GM23338 (cell line): ENCODE results near the gene XPO6.
A peak's percentile ranks its signal among the peaks of the same experiment; 100 is the strongest.

Source experiments
- CREB1 ChIP-seq: fragments of 250-450 bp; sonication (Bioruptor Pico); IDR thresholded peaks from 2 replicates; pipeline ENCODE4 v1.5.0; 2020; ENCODE audit warnings: low read depth, mild to moderate bottlenecking, moderate library complexity
- CTCF ChIP-seq, 2 experiments: fragments of 200-600 bp in 1 of 2; sonication (generic) in 1 of 2; conservative IDR thresholded peaks; 2 replicates each; pipeline versions ENCODE4 v1.5.1 to v1.6.1; 2016 to 2017; ENCODE audit warnings: antibody characterized with exemption in 2 of 2, low read depth in 2 of 2, mild to moderate bottlenecking in 2 of 2, moderate library complexity in 1 of 2
- ETS1 ChIP-seq: IDR thresholded peaks from 2 replicates; pipeline ENCODE4 v1.6.1; 2016; ENCODE audit warnings: antibody characterized with exemption
- EZH2 ChIP-seq: fragments of 200-600 bp; sonication (generic); IDR thresholded peaks from one replicate; pipeline ENCODE4 v1.8.0; 2017; ENCODE audit warnings: antibody characterized with exemption, mild to moderate bottlenecking, low read depth; ENCODE audit not compliant: unreplicated experiment
- EZH2phosphoT487 ChIP-seq: fragments of 200-600 bp; sonication (generic); IDR thresholded peaks from one replicate; pipeline ENCODE4 v1.8.1; 2018; ENCODE audit warnings: antibody characterized with exemption; ENCODE audit not compliant: unreplicated experiment
- JUNB ChIP-seq: IDR thresholded peaks from one replicate; pipeline ENCODE4 v1.6.1; 2016; ENCODE audit warnings: antibody characterized with exemption; ENCODE audit not compliant: unreplicated experiment
- NANOG ChIP-seq: IDR thresholded peaks from 2 replicates; pipeline ENCODE4 v1.6.1; 2016; ENCODE audit warnings: antibody characterized with exemption, borderline replicate concordance
- POLR2AphosphoS5 ChIP-seq: IDR thresholded peaks from 2 replicates; pipeline ENCODE4 v1.6.1; 2016; ENCODE audit warnings: antibody characterized with exemption, low read depth
- REST ChIP-seq: IDR thresholded peaks from one replicate; pipeline ENCODE4 v1.6.1; 2018; ENCODE audit warnings: antibody characterized with exemption; ENCODE audit not compliant: unreplicated experiment
- STAT1 ChIP-seq: IDR thresholded peaks from one replicate; pipeline ENCODE4 v1.6.1; 2016; ENCODE audit warnings: antibody characterized with exemption; ENCODE audit not compliant: unreplicated experiment
- ZNF114 ChIP-seq: fragments of 250-450 bp; sonication (Bioruptor Pico); IDR thresholded peaks from 2 replicates; pipeline ENCODE4 v1.5.0; 2020; ENCODE audit warnings: mild to moderate bottlenecking, moderate library complexity
- ZNF331 ChIP-seq: fragments of 250-450 bp; sonication (Bioruptor Pico); IDR thresholded peaks from 2 replicates; pipeline ENCODE4 v1.5.0; 2020; ENCODE audit warnings: low read depth, mild to moderate bottlenecking, moderate library complexity
- ZNF462 ChIP-seq: fragments of 250-450 bp; sonication (Bioruptor Pico); IDR thresholded peaks from 2 replicates; pipeline ENCODE4 v1.5.0; 2020; ENCODE audit warnings: mild to moderate bottlenecking, moderate library complexity

- TF ChIP-seq CTCF (conservative IDR thresholded peaks at IDR 0.05; ENCODE audit: low read depth in 2 of 2) (0 out of 4 replicates have a peak, but pooled peaks of 1 of the 2 experiments have one; percentile 17), CREB1 (CRISPR knock-in tag) (no peak), EZH2 (no peak), EZH2phosphoT487 (no peak), REST (no peak), STAT1 (no peak), JUNB (no peak), POLR2AphosphoS5 (no peak), ETS1 (no peak), NANOG (no peak), ZNF331 (CRISPR knock-in tag) (no peak), ZNF462 (CRISPR knock-in tag) (no peak), ZNF114 (CRISPR knock-in tag) (no peak)
Measured at GRCh38 chr16:28139530-28139929, 72.2 kb downstream of the XPO6 start.
